ENCODE measurements around the gene SIL1.
A peak's percentile ranks its signal among the peaks of the same experiment; 100 is the strongest.

Gene SIL1

GRCh38 chr5:138972836-138973235 lies 225.3 kb downstream of the SIL1 start:
- DNase-seq: no peak

- DNase-seq: no peak
Measured at GRCh38 chr5:138972230-138972629, 225.9 kb downstream of the SIL1 start.

GRCh38 chr5:138969323-138970002 lies 228.7 kb downstream of the SIL1 start:
- no peak for DNase-seq

GRCh38 chr5:138968601-138969000 lies 229.6 kb downstream of the SIL1 start:
- DNase-seq: no peak

- no peak for DNase-seq
Measured at GRCh38 chr5:138967791-138968448, 230.2 kb downstream of the SIL1 start.

GRCh38 chr5:138966236-138966985 lies 231.8 kb downstream of the SIL1 start:
- no peak for DNase-seq

DNA sequence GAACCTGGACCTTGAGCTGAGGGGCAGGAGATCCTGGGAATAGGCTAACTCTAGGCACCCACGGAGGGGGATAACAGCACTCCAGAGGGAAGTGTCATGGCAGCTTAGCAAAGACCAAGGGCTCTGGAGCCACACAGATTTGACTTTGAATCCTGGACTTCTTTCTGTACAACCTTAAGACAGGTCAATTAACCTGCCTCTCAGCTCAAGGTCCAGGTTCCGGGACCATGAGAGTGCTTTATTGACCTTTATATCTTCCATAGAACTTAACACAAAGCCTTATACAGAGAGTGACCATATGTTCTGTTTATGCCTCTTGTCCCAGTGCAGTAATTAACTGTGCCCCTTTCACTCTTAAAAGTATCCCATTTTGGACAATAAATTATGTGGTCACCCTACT lies 232.5 kb downstream of the SIL1 start:
- no peak for DNase-seq

DNA sequence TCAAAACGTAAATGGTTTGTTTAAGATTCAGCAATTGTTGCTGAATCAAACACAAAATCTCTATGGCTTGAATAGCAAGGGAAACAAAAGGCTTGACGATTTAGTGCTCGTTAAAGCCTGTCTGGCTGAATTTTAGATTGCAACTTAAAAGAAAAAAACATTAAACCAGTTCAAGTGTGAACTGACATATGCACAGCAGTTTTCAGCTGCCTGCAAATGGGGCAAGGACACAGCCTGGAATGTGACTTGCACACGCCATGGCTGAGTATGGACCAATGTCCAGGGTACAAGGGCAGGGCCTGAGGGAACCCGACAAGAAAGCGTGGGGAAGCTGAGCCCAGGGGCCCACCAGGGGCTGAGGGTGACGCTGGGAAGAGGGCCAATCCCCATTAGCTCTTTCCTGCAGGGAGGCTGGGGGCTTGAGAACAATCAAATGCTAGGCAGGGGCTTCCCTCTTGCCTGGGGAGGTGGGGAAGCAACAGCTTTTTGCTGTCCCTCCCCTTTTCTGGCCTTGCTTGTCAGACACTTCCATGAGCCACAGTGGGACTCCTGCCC lies 233.4 kb downstream of the SIL1 start:
- DNase-seq: peak; percentile 61

GRCh38 chr5:138963763-138964371 lies 234.3 kb downstream of the SIL1 start:
- DNase-seq: peak; percentile 33

- peak; percentile 55 for DNase-seq
Measured at GRCh38 chr5:138962614-138963370, 235.4 kb downstream of the SIL1 start.

GRCh38 chr5:138961729-138962128 lies 236.4 kb downstream of the SIL1 start:
- DNase-seq: no peak

DNA sequence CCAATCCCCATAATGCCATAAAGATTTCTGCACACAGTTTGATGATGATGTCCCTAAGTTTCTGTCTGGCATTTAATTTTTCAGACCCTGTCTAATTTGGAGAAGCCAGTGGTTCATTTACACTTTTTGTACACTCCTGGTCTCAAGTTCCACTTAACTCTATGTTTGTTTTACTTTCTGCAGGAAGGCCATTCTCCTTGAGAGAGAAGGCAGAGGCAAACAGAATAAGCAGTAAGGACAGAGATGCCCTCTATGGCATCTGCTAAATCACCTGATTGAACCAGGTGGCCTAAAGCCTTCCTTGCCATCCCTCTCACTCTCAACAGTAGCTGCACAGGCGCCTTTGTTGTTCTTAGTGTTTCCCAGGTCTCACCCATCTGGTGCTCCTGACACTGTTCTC lies 236.9 kb downstream of the SIL1 start:
- DNase-seq: no peak

DNA sequence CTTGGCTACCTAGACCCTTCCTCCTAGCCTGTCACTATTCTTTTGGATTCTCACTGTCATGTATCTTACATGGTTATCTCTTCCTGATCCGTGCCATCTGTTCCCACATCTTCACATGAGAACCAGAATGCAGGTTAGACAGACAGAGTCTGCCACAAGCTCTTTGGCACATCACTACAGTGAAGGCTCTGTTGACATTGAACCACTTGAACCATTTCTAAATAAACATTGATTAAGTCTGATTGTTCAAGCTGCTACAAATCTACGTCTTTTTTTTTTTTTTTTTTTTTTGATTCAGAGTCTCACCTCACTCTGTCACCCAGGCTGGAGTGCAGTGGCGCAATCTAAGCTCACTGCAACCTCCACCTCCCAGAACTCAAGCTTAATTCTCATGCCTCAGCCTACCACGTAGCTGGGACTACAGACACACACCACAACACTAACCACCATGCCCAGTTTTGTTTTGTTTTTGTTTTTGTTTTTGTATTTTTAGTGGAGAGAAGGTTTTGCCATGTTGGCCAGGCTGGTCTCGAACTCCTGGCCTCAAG lies 237.9 kb downstream of the SIL1 start:
- DNase-seq: no peak

GRCh38 chr5:138956801-138957200 lies 241.4 kb downstream of the SIL1 start:
- no peak for DNase-seq

- no peak for DNase-seq
Measured at GRCh38 chr5:138955671-138956295, 242.4 kb downstream of the SIL1 start.

- peak; percentile 64 for DNase-seq
Measured at GRCh38 chr5:138955013-138955660, 243.0 kb downstream of the SIL1 start.

DNA sequence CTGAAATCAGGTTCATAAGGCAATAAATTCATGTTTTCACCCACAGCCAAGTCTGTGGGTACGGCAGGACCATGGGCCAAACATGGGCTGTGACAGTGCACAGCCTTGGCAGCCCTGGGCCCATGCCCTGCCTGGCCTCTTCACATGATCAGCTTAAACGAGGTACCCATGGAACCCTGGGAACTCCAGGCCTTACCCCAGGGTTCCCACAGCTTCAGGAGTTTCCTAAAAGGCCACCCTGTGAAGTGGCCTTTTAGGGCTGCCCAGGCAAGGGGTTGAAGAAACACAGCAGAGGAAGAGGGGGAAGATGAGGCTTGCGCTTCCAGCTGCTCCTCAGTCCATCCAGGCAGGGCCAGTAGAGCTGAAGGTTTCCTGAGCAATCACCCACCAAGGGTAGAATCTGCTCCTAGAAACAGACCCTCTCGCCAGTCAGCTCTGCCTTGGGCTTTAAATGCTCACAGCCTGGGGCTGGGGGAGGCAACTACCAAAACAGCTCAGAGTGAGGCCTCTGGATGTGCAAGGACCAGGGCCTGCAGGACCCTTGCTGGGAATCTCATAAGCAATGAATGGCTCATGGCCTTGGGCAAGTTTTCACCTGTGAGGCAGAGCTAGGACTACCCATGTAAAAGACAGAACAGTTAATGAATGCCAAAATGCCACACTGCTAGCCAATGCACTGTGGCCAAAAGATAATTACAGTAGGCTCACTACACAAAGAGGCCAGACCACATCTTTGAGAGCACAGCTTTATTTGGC lies 243.7 kb downstream of the SIL1 start:
- no peak for DNase-seq

DNA sequence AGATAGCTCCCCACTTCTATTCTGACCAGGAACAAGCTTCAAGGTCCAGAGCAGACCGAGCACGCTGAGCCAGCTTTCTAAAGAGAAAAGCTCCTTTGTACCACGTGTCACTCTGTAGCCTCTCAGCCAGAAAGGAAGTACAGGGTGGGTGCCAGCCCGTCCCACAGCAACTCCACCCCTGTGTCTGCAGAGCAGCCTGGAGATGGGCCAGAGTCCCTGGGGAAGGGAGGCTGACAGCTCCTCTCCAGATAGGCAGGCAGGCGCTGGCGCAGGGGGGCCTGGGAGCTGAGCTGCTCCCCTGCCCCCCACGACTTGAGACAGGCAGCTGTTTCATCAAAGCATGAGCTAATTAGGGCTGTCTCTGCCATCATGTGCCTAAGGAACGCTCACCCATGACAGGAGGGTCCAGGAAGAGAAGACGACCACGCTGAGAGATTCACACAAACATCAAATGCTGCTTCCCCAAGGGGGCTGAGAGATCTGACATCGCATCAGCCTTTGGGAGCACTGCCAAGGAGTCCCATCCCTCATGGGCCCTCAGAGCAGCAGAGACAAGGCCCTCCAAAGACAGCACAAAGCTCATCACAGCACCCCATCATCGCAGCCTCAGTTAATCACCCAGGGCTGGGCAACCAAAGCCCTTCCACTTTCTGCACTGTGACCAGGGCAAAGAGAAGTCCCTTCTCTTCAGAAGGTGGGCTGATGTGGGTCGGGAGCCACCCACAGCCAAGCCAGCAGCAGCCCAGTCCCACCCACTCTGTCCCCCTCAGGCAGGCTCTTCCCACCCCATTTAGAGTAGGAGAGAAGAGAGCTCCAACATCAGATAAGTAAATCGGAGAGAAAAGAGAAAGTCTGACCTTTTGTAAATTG lies 244.5 kb downstream of the SIL1 start:
- peak; percentile 76 for DNase-seq

- peak; percentile 52 for DNase-seq
Measured at GRCh38 chr5:138952962-138953361, 245.2 kb downstream of the SIL1 start.
